ENCODE data around the gene SP140L.
"Not testable (repeated sequence)": the region's sequence is repeated elsewhere in the genome, so short reads cannot be mapped to it uniquely, and the experiment has no call there.

Gene SP140L

DNA sequence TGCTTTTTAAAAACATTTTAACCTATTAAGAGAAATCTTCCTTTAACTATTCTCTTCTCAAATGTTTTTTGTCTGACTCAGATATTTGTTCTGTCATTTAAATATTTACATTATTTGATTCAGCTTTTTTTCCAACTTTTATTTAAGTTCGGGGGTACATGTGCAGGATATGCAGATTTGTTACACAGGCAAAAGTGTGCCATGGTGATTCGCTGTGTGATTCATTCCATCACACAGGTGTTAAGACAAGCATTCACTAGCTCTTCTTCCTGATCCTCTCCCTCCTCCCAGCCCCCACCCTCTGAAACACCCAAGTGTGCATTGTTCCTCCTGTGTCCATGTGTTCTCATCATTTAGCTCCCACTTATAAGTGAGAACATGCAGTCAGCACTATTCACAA is 108.4 kb downstream of the SP140L start:
- no peak overlapping the region for H3K4me3 ChIP-seq (ENCODE audit: low read depth, low read length)
- TF ChIP-seq, protein P1, sequence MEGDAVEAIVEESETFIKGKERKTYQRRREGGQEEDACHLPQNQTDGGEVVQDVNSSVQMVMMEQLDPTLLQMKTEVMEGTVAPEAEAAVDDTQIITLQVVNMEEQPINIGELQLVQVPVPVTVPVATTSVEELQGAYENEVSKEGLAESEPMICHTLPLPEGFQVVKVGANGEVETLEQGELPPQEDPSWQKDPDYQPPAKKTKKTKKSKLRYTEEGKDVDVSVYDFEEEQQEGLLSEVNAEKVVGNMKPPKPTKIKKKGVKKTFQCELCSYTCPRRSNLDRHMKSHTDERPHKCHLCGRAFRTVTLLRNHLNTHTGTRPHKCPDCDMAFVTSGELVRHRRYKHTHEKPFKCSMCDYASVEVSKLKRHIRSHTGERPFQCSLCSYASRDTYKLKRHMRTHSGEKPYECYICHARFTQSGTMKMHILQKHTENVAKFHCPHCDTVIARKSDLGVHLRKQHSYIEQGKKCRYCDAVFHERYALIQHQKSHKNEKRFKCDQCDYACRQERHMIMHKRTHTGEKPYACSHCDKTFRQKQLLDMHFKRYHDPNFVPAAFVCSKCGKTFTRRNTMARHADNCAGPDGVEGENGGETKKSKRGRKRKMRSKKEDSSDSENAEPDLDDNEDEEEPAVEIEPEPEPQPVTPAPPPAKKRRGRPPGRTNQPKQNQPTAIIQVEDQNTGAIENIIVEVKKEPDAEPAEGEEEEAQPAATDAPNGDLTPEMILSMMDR (IDR thresholded peaks at IDR 0.05; ENCODE audit: control insufficient read depth, extremely low read depth, insufficient read depth) = no peak
- DNase-seq (ENCODE audit: low read depth) = no peak

DNA sequence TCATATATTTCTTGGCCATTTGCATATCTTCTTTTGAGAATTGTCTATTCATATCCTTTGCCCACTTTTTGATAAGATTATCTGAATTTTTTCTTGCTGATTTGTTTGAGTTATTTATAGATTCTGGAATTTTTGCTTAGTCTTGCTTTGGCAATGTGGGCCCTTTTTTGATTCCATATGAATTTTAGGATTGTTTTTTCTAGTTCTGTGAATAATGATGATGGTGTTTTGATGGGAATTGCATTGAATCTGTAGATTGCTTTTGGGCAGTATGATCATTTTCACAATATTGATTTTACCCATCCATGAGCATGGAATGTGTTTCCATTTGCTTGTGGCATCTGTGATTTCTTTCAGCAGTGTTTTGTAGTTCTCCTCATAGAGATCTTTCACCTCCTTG is 112.1 kb downstream of the SP140L start:
- not testable (repeated sequence) for DNase-seq (ENCODE audit: low read depth); H3K4me3 ChIP-seq (ENCODE audit: low read depth, low read length)

DNA sequence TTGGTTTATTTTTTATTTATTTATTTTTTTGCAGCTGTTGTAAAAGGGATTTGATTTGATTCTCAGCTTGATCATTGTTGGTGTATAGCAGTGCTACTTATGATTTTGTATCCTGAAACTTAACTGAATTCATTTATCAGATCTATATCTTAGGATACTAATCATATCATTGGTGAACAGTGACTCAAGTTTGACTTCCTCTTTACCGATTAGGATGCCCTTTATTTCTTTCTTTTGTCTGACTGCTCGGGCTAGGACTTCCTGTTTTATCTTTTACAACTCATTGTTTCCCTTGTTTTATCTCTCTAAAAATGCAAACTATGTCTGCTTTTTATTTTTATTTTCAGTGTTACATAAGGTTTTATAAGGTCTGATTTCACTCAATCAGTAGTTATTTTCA is 112.6 kb downstream of the SP140L start:
- no peak overlapping the region for H3K4me3 ChIP-seq (ENCODE audit: low read depth, low read length)
- TF ChIP-seq, protein P1 (IDR thresholded peaks at IDR 0.05; ENCODE audit: control insufficient read depth, extremely low read depth, insufficient read depth) = no peak
- DNase-seq (ENCODE audit: low read depth) = no peak

DNA sequence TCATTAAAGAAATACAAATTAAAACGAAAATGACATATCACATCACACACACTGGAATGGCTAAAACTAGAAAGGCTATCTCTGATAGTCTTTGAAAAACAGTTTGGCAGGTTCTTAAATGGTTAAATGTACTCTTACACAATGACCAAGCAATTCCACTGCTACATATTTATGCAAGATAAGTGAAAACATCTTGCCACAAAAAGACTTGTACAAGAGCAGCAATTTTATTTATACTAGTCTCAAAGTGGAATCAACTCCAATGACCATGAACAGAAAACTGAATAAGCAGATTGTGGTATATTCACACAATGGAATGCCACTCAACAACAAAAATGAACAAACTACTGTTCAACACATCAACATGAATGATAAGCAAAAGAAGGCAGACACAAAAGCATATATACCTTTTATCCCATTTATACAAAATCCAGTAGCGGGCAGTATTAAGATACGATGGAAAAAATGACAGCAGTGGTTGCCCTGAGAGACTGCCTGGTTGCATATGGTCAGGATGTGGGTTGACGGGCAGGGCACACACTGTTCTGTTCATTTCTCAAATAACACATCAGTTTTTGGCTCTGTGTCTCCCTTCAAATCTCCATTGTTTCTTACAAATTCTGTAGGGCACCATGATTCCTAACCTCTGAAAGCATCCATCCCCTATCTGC is 114.4 kb downstream of the SP140L start:
- TF ChIP-seq, protein P1 (IDR thresholded peaks at IDR 0.05; ENCODE audit: control insufficient read depth, extremely low read depth, insufficient read depth) = no peak
- no peak for DNase-seq (ENCODE audit: low read depth)
- no peak overlapping the region for H3K4me3 ChIP-seq (ENCODE audit: low read depth, low read length)

DNA sequence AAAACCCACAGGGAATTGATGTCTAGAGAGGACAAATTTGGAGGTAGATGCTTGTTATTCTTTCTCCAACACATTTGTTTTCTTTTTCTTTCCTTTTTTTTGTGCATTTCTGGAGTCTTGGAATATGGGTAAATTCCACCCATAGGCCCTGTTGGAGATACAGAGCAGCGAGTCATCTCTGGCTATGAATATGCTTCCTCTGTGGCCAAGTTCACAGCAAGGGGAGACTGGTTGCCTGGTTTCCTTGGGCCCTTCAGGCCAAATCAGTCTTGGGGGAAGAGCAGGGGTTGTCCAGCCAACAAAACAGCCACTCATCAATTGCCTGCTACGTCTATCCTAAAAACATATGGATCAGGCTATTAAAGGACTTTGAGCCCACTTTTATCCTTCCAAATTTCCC is 116.5 kb downstream of the SP140L start:
- no peak overlapping the region for H3K4me3 ChIP-seq (ENCODE audit: low read depth, low read length)
- DNase-seq (ENCODE audit: low read depth) = no peak
- TF ChIP-seq, protein P1 (IDR thresholded peaks at IDR 0.05; ENCODE audit: control insufficient read depth, extremely low read depth, insufficient read depth) = no peak

DNA sequence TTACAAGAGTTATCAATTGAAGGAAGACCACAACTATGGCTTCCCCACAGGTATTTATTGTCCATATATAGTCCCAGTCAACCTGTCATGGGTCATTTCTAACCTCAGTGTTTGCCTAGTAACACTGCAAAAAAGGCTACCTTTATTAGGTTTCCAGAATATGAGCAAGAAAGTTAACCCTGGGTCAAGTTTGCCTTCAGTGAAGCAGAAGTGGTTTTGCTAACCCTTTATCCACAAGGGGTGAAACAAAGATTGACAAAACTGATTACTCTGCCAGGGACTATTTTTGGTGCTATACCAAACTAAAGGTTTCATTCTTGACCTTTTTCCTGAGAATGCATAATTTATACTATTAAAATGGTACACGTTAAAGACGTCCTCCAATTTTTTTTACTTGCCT is 117.8 kb downstream of the SP140L start:
- no peak for DNase-seq (ENCODE audit: low read depth)
- TF ChIP-seq, protein P1 (IDR thresholded peaks at IDR 0.05; ENCODE audit: control insufficient read depth, extremely low read depth, insufficient read depth) = no peak
- H3K4me3 ChIP-seq (ENCODE audit: low read depth, low read length) = no peak overlapping the region

DNA sequence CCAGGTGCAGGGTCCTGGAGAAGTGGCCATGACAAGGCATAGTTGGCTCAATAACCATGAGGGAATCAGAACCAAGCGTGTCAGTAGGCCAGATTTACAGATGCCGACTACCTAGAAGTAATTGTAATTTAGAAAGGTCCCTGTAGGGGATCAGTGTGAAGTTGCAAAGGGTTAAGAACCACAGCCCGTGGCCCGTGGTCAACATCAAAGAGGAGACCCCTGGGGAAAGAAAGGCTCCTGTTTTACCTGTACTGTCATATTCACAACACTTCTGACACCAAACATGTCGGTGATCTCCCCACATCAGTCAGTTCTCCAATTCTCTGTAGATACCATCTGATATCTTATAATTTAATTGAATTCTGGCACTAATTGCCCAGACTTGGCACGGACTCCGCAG is 120.0 kb downstream of the SP140L start:
- TF ChIP-seq, protein P1 (IDR thresholded peaks at IDR 0.05; ENCODE audit: control insufficient read depth, extremely low read depth, insufficient read depth) = no peak

More for the DNA sequence above, 120.0 kb downstream of the SP140L start:
- H3K4me3 ChIP-seq (ENCODE audit: low read depth, low read length) = no peak overlapping the region
- DNase-seq (ENCODE audit: low read depth) = no peak
